Measurements from ENCODE around the gene PARP1. TPM values are rescaled to one million over a fixed set of nuclear protein-coding genes. Genes with fewer than 3 reads are reported as not detected.

The PARP1 gene
- total RNA-seq, 4 donors from 2014 or later, result 77.4 to 147 (median 95.6) TPM

DNA sequence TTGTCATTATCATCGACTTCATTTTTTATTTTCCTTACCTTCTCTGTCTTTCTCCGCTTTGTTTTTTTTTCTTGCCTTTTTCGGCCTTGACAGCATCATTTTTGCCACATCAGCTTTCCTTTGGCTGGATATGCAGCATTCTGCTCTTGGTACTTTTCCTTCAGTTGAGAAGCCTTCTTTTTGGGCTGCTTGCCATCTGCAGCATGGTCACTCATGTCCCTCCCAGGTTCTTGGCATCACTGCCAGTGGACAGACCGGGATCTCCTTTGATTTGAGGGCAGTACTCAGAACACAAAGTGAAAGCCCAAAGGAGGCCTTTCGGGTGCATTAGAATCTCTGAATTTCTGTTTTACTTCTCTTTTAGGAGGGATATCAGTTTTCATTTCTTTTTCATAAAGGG, 3.7 kb upstream of the PARP1 start:
- Histone ChIP-seq H3K9me3 (no peaks in the 10 kb centered on the region), H3K4me3 (no peak overlapping the region), H3K36me3 (no peaks in the 10 kb centered on the region), H3K27ac (peak overlapping the region in 1 of 4 donors; percentile 5), H3K4me1 (peaks cover 0 to 15% (median 5%) of the 10 kb centered on the region in 3 donors), H3K27me3 (no peaks in the 10 kb centered on the region)
- ATAC-seq, result no peak
- 79 to 92% methylated on average over 4 to 5 of the region's 5 CpGs for WGBS, 2 donors (ENCODE audit: low coverage in 1 of 2)
- TF ChIP-seq CTCF (IDR thresholded peaks at IDR 0.05) (no peak), POLR2AphosphoS5 (IDR thresholded peaks at IDR 0.05) (no peak), POLR2A (IDR thresholded peaks at IDR 0.05) (no peak), EP300 (IDR thresholded peaks at IDR 0.05) (no peak)

DNA sequence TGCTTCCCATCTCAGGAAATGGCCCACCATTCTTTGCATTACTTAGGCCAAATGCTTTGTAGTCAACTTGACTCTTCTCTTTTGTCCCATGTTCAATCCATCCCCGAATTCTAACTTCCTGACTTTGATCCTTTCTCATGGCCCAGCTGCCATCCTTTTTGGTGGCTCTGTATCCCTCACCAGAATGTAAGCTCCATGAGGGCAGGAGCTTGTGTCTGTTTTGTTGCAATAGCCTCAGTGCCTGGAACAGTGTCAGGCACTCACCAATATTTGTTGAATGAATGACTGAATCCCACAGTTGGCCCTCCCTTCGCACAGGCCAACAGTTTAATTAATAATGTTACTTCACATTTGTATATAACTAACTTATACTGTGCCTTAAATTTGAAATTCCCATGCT, 3.1 kb upstream of the PARP1 start:
- Histone ChIP-seq H3K9me3 (no peaks in the 10 kb centered on the region), H3K4me3 (no peak overlapping the region), H3K36me3 (no peaks in the 10 kb centered on the region), H3K27me3 (no peaks in the 10 kb centered on the region), H3K27ac (peak overlapping the region in 1 of 4 donors; percentile 5), H3K4me1 (peaks cover 0 to 22% (median 9%) of the 10 kb centered on the region in 3 donors)
- no peak for ATAC-seq
- WGBS, 2 donors (ENCODE audit: low coverage in 1 of 2), result 72 to 93% methylated on average over 2 of the region's 2 CpGs
- TF ChIP-seq POLR2A (IDR thresholded peaks at IDR 0.05) (no peak), CTCF (IDR thresholded peaks at IDR 0.05) (no peak), POLR2AphosphoS5 (IDR thresholded peaks at IDR 0.05) (no peak), EP300 (IDR thresholded peaks at IDR 0.05) (no peak)

- H3K36me3 ChIP-seq, result no peaks in the 10 kb centered on the region
- no peaks in the 10 kb centered on the region for H3K27me3 ChIP-seq
- peaks cover under 1 to 37% (median 24%) of the 10 kb centered on the region in 3 donors for H3K4me1 ChIP-seq
- WGBS, 2 donors (ENCODE audit: low coverage in 1 of 2), result 80 to 95% methylated on average over 3 of the region's 4 CpGs
- no peak for ATAC-seq
- no peak for TF ChIP-seq EP300 (IDR thresholded peaks at IDR 0.05)
- no peak for TF ChIP-seq CTCF (IDR thresholded peaks at IDR 0.05)
- TF ChIP-seq POLR2A (IDR thresholded peaks at IDR 0.05), result no peak
- no peak for TF ChIP-seq POLR2AphosphoS5 (IDR thresholded peaks at IDR 0.05)
- H3K4me3 ChIP-seq, result no peak overlapping the region
- H3K9me3 ChIP-seq, result no peaks in the 10 kb centered on the region
- H3K27ac ChIP-seq, result peak overlapping the region in 1 of 4 donors; percentile 92
Measured at GRCh38 chr1:226409392-226409791, 1.5 kb upstream of the PARP1 start.

- no peaks in the 10 kb centered on the region for H3K27me3 ChIP-seq
- H3K36me3 ChIP-seq, result no peaks in the 10 kb centered on the region
- WGBS, 2 donors (ENCODE audit: low coverage in 1 of 2), result 60 to 75% methylated on average over 3 to 14 of the region's 25 CpGs
- no peak for ATAC-seq
- H3K4me1 ChIP-seq, result peaks cover 6 to 46% (median 33%) of the 10 kb centered on the region in 3 donors
- TF ChIP-seq EP300 (IDR thresholded peaks at IDR 0.05), result no peak
- TF ChIP-seq CTCF (IDR thresholded peaks at IDR 0.05), result peak in 1 of 4 experiments; percentile 6
- H3K9me3 ChIP-seq, result no peaks in the 10 kb centered on the region
- H3K27ac ChIP-seq, result peak overlapping the region; percentile 69 to 93 (median 92)
- peak overlapping the region; percentile 51 to 90 for H3K4me3 ChIP-seq
Measured at GRCh38 chr1:226408285-226409184, 642 bp upstream of the PARP1 start.

DNA sequence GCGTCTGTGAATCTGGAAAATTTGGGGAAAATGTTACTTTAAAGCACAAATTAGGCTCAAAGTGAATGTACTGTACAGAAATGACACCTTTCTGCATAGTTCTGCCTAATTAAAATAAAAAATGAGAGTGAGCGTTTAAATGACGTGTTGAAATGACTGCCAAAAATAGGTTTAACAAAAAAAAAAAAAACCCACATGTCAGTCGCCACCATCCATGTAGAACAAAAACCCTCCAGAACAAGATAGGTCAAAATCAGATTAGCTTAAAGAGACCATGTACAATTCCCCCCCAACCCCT, 745 bp downstream of the PARP1 start:
- H3K27me3 ChIP-seq, result no peaks in the 10 kb centered on the region
- no peak for ATAC-seq
- no peak for TF ChIP-seq EP300 (IDR thresholded peaks at IDR 0.05)
- no peak for TF ChIP-seq CTCF (IDR thresholded peaks at IDR 0.05)
- TF ChIP-seq POLR2A (IDR thresholded peaks at IDR 0.05), result no peak
- no peak for TF ChIP-seq POLR2AphosphoS5 (IDR thresholded peaks at IDR 0.05)
- peaks cover 0 to under 1% of the 10 kb centered on the region in 2 donors for H3K36me3 ChIP-seq
- H3K27ac ChIP-seq, result peak overlapping the region; percentile 60 to 93 (median 92)
- H3K4me1 ChIP-seq, result peaks cover 6 to 60% (median 45%) of the 10 kb centered on the region in 3 donors
- H3K9me3 ChIP-seq, result no peaks in the 10 kb centered on the region
- 0 to 5% methylated on average over 2 to 4 of the region's 4 CpGs for WGBS, 2 donors (ENCODE audit: low coverage in 1 of 2)
- peak overlapping the region; percentile 51 to 90 for H3K4me3 ChIP-seq
